Measurements from ENCODE around the gene DYNLRB2.

Gene DYNLRB2

GRCh38 chr16:80540516-80541305 lies at the start of gene DYNLRB2:
TSS of gene DYNLRB2 (plus strand) at chr16:80540993. CDS start at chr16:80541077, 84 bp downstream.
- DNase-seq, result peak; percentile 64 to 95 (median 88)

GRCh38 chr16:80500116-80500859 lies 40.5 kb upstream of the DYNLRB2 start:
- DNase-seq, result no peak

- no peak for DNase-seq
These were observed 39.8 kb upstream of the DYNLRB2 start for GRCh38 chr16:80500961-80501525.

- peak in 1 of 51 donors; percentile 2 for DNase-seq
These were observed 37.7 kb upstream of the DYNLRB2 start for GRCh38 chr16:80503107-80503506.

GRCh38 chr16:80507538-80507937 lies 33.3 kb upstream of the DYNLRB2 start:
- DNase-seq, result no peak

- no peak for DNase-seq
These were observed 30.9 kb upstream of the DYNLRB2 start for GRCh38 chr16:80509872-80510271.

GRCh38 chr16:80511824-80512592 lies 28.8 kb upstream of the DYNLRB2 start:
- DNase-seq, result no peak

GRCh38 chr16:80512593-80512853 lies 28.3 kb upstream of the DYNLRB2 start:
- DNase-seq, result no peak

- no peak for DNase-seq
These were observed 25.4 kb upstream of the DYNLRB2 start for GRCh38 chr16:80515374-80515773.

- no peak for DNase-seq
These were observed 22.9 kb upstream of the DYNLRB2 start for GRCh38 chr16:80517846-80518245.

- DNase-seq, result no peak
These were observed 22.4 kb upstream of the DYNLRB2 start for GRCh38 chr16:80518436-80518835.

GRCh38 chr16:80519189-80519588 lies 21.6 kb upstream of the DYNLRB2 start:
- DNase-seq, result no peak

GRCh38 chr16:80525420-80525819 lies 15.4 kb upstream of the DYNLRB2 start:
- DNase-seq, result no peak

- peak in 23 of 51 donors; percentile 0 to 39 (median 7) for DNase-seq
These were observed 14.3 kb upstream of the DYNLRB2 start for GRCh38 chr16:80526418-80527061.

GRCh38 chr16:80527297-80527696 lies 13.5 kb upstream of the DYNLRB2 start:
- DNase-seq, result no peak

GRCh38 chr16:80530479-80530878 lies 10.3 kb upstream of the DYNLRB2 start:
- DNase-seq, result no peak

- DNase-seq, result no peak
These were observed 4.6 kb upstream of the DYNLRB2 start for GRCh38 chr16:80536238-80536637.

- DNase-seq, result no peak
These were observed 507 bp downstream of the DYNLRB2 start for GRCh38 chr16:80541306-80541694.

GRCh38 chr16:80543162-80543561 lies 2.4 kb downstream of the DYNLRB2 start:
- DNase-seq, result no peak

GRCh38 chr16:80544326-80544725 lies 3.5 kb downstream of the DYNLRB2 start:
- DNase-seq, result no peak

GRCh38 chr16:80546249-80546648 lies 5.5 kb downstream of the DYNLRB2 start:
- no peak for DNase-seq
